Measurements from ENCODE around the gene ARHGAP6. TPM values are rescaled to one million over a fixed set of nuclear protein-coding genes. Genes with fewer than 3 reads are reported as not detected.

Gene ARHGAP6
- polyA plus RNA-seq, 1 experiment, result 1.3 TPM

DNA sequence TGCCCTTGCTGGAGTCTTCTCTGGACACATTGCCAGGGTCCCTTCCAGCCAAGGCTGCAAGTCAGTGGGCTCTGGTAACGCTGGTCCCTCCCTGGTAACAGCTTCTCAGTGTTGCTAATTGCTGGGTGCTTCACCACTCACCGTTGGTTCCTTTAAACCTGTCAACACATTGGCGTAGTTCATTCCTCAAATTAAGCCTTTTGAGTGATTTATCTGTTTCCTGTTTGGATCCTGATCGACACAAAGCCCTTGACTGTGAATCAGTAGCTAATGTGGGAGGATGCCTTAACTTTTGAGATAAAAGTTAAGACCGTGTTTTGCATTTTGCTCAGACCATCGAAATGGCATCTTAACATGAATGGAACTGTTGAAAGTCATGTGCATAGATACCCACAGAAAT lies 246.6 kb downstream of the ARHGAP6 start:
- no peak for DNase-seq (ENCODE audit: low read depth)
- H3K36me3 ChIP-seq (ENCODE audit: control insufficient read depth, insufficient read depth, low read length), result no peaks in the 10 kb centered on the region
- TF ChIP-seq, protein P1, sequence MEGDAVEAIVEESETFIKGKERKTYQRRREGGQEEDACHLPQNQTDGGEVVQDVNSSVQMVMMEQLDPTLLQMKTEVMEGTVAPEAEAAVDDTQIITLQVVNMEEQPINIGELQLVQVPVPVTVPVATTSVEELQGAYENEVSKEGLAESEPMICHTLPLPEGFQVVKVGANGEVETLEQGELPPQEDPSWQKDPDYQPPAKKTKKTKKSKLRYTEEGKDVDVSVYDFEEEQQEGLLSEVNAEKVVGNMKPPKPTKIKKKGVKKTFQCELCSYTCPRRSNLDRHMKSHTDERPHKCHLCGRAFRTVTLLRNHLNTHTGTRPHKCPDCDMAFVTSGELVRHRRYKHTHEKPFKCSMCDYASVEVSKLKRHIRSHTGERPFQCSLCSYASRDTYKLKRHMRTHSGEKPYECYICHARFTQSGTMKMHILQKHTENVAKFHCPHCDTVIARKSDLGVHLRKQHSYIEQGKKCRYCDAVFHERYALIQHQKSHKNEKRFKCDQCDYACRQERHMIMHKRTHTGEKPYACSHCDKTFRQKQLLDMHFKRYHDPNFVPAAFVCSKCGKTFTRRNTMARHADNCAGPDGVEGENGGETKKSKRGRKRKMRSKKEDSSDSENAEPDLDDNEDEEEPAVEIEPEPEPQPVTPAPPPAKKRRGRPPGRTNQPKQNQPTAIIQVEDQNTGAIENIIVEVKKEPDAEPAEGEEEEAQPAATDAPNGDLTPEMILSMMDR (IDR thresholded peaks at IDR 0.05; ENCODE audit: insufficient read depth, low read depth, low read length), result no peak
- ChIA-PET POLR2A (no interaction called here), CTCF (no interaction called here)
- H3K4me3 ChIP-seq (ENCODE audit: low read depth, low read length), result no peak overlapping the region
- H3K27me3 ChIP-seq (ENCODE audit: control insufficient read depth, insufficient read depth, low read length), result no peaks in the 10 kb centered on the region

DNA sequence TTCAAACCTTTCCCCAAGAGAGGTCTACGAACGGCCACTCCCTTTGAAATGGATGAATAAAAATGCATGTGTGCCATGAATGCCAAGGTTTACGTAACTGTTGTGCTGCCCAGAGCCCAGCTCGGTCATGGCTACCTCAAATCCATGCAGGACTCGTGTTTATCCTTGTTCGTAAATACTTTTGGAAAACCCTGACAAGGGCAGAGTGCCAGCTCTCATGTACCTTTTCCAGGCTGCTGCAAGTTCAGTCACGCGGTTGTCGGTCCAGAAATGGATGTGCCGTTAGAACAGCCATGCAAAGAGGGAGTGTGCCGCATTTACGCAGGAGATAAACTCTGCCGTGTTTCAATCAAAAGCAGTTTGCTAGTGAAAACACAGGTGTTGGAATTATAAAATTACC lies 249.1 kb downstream of the ARHGAP6 start:
- TF ChIP-seq, protein P1 (IDR thresholded peaks at IDR 0.05; ENCODE audit: insufficient read depth, low read depth, low read length), result no peak
- no peaks in the 10 kb centered on the region for H3K27me3 ChIP-seq (ENCODE audit: control insufficient read depth, insufficient read depth, low read length)
- ChIA-PET POLR2A (no interaction called here), CTCF (no interaction called here)
- H3K4me3 ChIP-seq (ENCODE audit: low read depth, low read length), result no peak overlapping the region
- no peaks in the 10 kb centered on the region for H3K36me3 ChIP-seq (ENCODE audit: control insufficient read depth, insufficient read depth, low read length)
- DNase-seq (ENCODE audit: low read depth), result no peak

DNA sequence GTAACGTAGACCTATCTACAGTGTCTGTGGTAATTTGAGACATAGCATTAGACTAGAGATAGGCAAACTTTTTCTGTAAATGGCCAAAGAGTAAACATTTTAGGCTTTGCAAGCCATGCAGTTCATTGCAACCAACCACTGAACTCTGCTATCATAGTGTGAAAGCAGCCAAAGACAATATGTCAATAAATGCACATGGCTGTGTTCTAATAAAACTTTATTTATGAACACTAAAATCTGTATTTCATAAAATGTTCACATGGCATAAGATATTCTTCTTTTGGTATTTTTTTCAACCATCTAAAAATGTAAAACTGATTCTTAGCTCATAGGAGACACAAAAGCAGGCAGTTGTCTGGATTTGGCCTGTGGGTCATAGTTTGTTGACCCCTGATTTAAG lies 251.6 kb downstream of the ARHGAP6 start:
- Histone ChIP-seq H3K27me3 (ENCODE audit: control insufficient read depth, insufficient read depth, low read length) (no peaks in the 10 kb centered on the region), H3K36me3 (ENCODE audit: control insufficient read depth, insufficient read depth, low read length) (no peaks in the 10 kb centered on the region), H3K4me3 (ENCODE audit: low read depth, low read length) (no peak overlapping the region)
- TF ChIP-seq, protein P1 (IDR thresholded peaks at IDR 0.05; ENCODE audit: insufficient read depth, low read depth, low read length), result no peak
- CTCF ChIA-PET, result no interaction called here
- no peak for DNase-seq (ENCODE audit: low read depth)
- POLR2A ChIA-PET, result no interaction called here

DNA sequence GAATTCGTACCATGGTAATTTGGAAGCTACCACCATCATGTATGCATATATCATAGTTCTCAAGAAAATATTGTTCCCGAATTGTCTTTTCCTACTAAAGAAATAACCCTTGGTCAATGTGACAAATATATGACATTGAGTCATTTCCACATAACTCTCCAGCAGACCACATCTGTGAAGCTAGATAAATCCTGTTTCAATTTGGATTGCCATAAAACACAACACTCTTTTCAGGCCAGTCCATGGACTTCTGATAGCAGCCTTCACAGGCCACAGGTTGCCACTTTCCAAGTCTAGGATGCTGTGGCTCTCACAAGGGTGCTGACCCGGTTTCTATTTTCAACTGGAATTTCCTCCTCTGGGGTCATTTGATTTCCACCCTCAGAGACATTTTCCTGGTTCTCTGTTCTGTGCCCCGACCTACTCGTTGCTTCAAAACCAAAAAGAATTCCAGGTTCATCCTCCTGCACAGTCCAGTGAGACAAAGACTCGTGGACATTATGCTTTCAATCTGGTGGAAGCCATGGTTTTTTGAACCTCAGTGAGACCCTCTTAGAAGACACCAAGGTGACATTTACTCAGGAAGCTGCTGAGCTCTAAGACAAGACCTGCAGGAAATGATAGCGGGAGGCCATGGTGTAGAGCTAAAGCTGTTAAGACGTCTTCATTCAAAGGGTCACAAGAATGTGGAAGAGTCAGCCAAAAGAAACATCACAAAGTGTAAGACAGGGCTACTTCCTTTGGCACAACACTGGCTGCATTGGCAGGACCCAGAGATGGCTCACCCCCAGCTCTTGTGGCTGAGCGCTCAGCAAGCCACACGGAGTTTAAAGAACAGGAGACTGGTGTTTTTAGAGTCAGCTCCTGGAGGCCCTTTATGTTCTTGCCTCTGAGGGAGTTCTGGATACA lies 252.8 kb downstream of the ARHGAP6 start:
- ChIA-PET POLR2A (no interaction called here), CTCF (no interaction called here)
- TF ChIP-seq, protein P1 (IDR thresholded peaks at IDR 0.05; ENCODE audit: insufficient read depth, low read depth, low read length), result no peak
- DNase-seq (ENCODE audit: low read depth), result no peak
- no peaks in the 10 kb centered on the region for H3K36me3 ChIP-seq (ENCODE audit: control insufficient read depth, insufficient read depth, low read length)
- H3K4me3 ChIP-seq (ENCODE audit: low read depth, low read length), result no peak overlapping the region
- H3K27me3 ChIP-seq (ENCODE audit: control insufficient read depth, insufficient read depth, low read length), result no peaks in the 10 kb centered on the region

DNA sequence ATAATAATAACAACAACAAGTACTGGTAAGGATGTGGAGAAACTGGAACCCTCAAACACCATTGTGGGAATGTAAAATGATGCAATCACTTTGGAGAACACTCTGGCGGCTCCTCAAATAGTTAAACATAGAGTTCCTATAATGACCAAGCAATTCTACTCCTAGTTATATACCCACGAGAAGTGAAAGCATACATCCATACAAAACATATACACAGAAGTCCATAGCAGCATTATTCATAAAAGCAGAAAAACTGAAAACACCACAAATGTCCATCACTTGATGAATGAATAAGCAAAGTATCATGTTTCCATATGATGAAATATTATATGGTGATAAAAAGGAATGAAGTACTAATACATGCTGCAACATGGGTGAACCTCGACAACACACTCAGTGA lies 255.8 kb downstream of the ARHGAP6 start:
- CTCF ChIA-PET, result no interaction called here
- TF ChIP-seq, protein P1 (IDR thresholded peaks at IDR 0.05; ENCODE audit: insufficient read depth, low read depth, low read length), result no peak
- POLR2A ChIA-PET, result no interaction called here
- Histone ChIP-seq H3K36me3 (ENCODE audit: control insufficient read depth, insufficient read depth, low read length) (no peaks in the 10 kb centered on the region), H3K4me3 (ENCODE audit: low read depth, low read length) (no peak overlapping the region), H3K27me3 (ENCODE audit: control insufficient read depth, insufficient read depth, low read length) (no peaks in the 10 kb centered on the region)
- DNase-seq (ENCODE audit: low read depth), result no peak

Measured in BJ (cell line).